Subcutaneous abdominal adipose tissue (tissue), 5 donors: ENCODE results near the gene JOSD2.

Experiments used
- H3K27ac ChIP-seq: one replicate; pipeline ENCODE4 v1.7.0; 2013; ENCODE audit warnings: low read depth, mild to moderate bottlenecking, inconsistent platforms, low read length, moderate library complexity
- H3K27me3 ChIP-seq, 5 donors: one replicate each; pipeline ENCODE4 v1.7.0; 2013; ENCODE audit warnings: low read length in 5 of 5, inconsistent platforms in 1 of 5; ENCODE audit not compliant: control insufficient read depth in 5 of 5, insufficient read depth in 4 of 5
- H3K36me3 ChIP-seq, 5 donors: one replicate each; pipeline ENCODE4 v1.7.0; 2013; ENCODE audit warnings: low read length in 5 of 5; ENCODE audit not compliant: control insufficient read depth in 5 of 5, insufficient read depth in 5 of 5
- H3K4me1 ChIP-seq, 5 donors: one replicate each; pipeline ENCODE4 v1.7.0; 2013; ENCODE audit warnings: low read length in 5 of 5, mild to moderate bottlenecking in 3 of 5, moderate library complexity in 1 of 5; ENCODE audit not compliant: control insufficient read depth in 5 of 5, insufficient read depth in 5 of 5
- H3K4me3 ChIP-seq, 5 donors: one replicate each; pipeline ENCODE4 v1.7.0; 2013; ENCODE audit warnings: low read length in 5 of 5, low read depth in 1 of 5
- H3K9ac ChIP-seq, 5 donors: one replicate each; pipeline ENCODE4 v1.7.0; 2013; ENCODE audit warnings: low read length in 5 of 5, mild to moderate bottlenecking in 4 of 5, moderate library complexity in 3 of 5
- H3K9me3 ChIP-seq, 5 donors: one replicate each; pipeline ENCODE4 v1.7.0; 2013; ENCODE audit warnings: low read length in 5 of 5; ENCODE audit not compliant: control insufficient read depth in 5 of 5
- donor health status: healthy.
- donor health status: healthy.
- donor health status: healthy.
- donor health status: healthy.
- donor health status: healthy.

The JOSD2 gene

GRCh38 chr19:50488389-50489194, 22.4 kb downstream of the JOSD2 start:
- Histone ChIP-seq H3K4me3 (no peak overlapping the region), H3K27ac (no peak overlapping the region), H3K36me3 (peaks cover 0 to 10% (median 0%) of the 10 kb centered on the region in 5 donors), H3K27me3 (peaks cover 14 to 43% (median 27%) of the 10 kb centered on the region in 5 donors), H3K9me3 (peaks cover 0 to 3% (median 0%) of the 10 kb centered on the region in 5 donors), H3K9ac (no peak overlapping the region), H3K4me1 (peaks cover 0 to 14% (median 4%) of the 10 kb centered on the region in 5 donors)

GRCh38 chr19:50486823-50487515, 24.0 kb downstream of the JOSD2 start:
- peaks cover 0 to 9% (median 4%) of the 10 kb centered on the region in 5 donors for H3K4me1 ChIP-seq
- no peak overlapping the region for H3K27ac ChIP-seq
- peaks cover 0 to 3% (median 0%) of the 10 kb centered on the region in 5 donors for H3K9me3 ChIP-seq
- H3K4me3 ChIP-seq = no peak overlapping the region
- no peak overlapping the region for H3K9ac ChIP-seq
- peaks cover 0 to 25% (median 14%) of the 10 kb centered on the region in 5 donors for H3K36me3 ChIP-seq
- H3K27me3 ChIP-seq = peaks cover 14 to 38% (median 23%) of the 10 kb centered on the region in 5 donors

- Histone ChIP-seq H3K9ac (no peak overlapping the region), H3K27me3 (peaks cover 7 to 26% (median 19%) of the 10 kb centered on the region in 5 donors), H3K4me1 (peaks cover 0 to 7% (median 0%) of the 10 kb centered on the region in 5 donors), H3K27ac (no peak overlapping the region), H3K4me3 (no peak overlapping the region), H3K36me3 (peaks cover 0 to 41% (median 29%) of the 10 kb centered on the region in 5 donors), H3K9me3 (peaks cover 0 to 1% (median 0%) of the 10 kb centered on the region in 5 donors)
These were observed 25.6 kb downstream of the JOSD2 start for GRCh38 chr19:50485284-50485955.

GRCh38 chr19:50482916-50483315, 28.1 kb downstream of the JOSD2 start:
- no peak overlapping the region for H3K27ac ChIP-seq
- H3K9ac ChIP-seq = peak overlapping the region in 1 of 5 donors; percentile 28
- H3K4me3 ChIP-seq = no peak overlapping the region
- H3K4me1 ChIP-seq = peaks cover 0 to 5% (median under 1%) of the 10 kb centered on the region in 5 donors
- peaks cover 4 to 12% (median 10%) of the 10 kb centered on the region in 5 donors for H3K27me3 ChIP-seq
- no peaks in the 10 kb centered on the region for H3K9me3 ChIP-seq
- peaks cover 0 to 56% (median 50%) of the 10 kb centered on the region in 5 donors for H3K36me3 ChIP-seq

GRCh38 chr19:50482271-50482855, 28.6 kb downstream of the JOSD2 start:
- H3K9me3 ChIP-seq = no peaks in the 10 kb centered on the region
- no peak overlapping the region for H3K9ac ChIP-seq
- H3K27ac ChIP-seq = no peak overlapping the region
- peaks cover 0 to 8% (median 6%) of the 10 kb centered on the region in 5 donors for H3K27me3 ChIP-seq
- no peak overlapping the region for H3K4me3 ChIP-seq
- peaks cover 0 to 56% (median 50%) of the 10 kb centered on the region in 5 donors for H3K36me3 ChIP-seq
- peaks cover 2 to 10% (median 6%) of the 10 kb centered on the region in 5 donors for H3K4me1 ChIP-seq

- peaks cover 3 to 18% (median 14%) of the 10 kb centered on the region in 5 donors for H3K4me1 ChIP-seq
- H3K9ac ChIP-seq = no peak overlapping the region
- H3K9me3 ChIP-seq = no peaks in the 10 kb centered on the region
- no peaks in the 10 kb centered on the region for H3K27me3 ChIP-seq
- no peak overlapping the region for H3K4me3 ChIP-seq
- H3K36me3 ChIP-seq = peaks cover 0 to 56% (median 50%) of the 10 kb centered on the region in 5 donors
- no peak overlapping the region for H3K27ac ChIP-seq
These were observed 29.4 kb downstream of the JOSD2 start for GRCh38 chr19:50481351-50482149.

- Histone ChIP-seq H3K27ac (no peak overlapping the region), H3K4me3 (no peak overlapping the region), H3K4me1 (peaks cover 3 to 21% (median 16%) of the 10 kb centered on the region in 5 donors), H3K9me3 (no peaks in the 10 kb centered on the region), H3K36me3 (peaks cover 0 to 56% (median 50%) of the 10 kb centered on the region in 5 donors), H3K9ac (no peak overlapping the region), H3K27me3 (no peaks in the 10 kb centered on the region)
These were observed 30.5 kb downstream of the JOSD2 start for GRCh38 chr19:50480281-50481111.

GRCh38 chr19:50479761-50480251, 31.2 kb downstream of the JOSD2 start:
- Histone ChIP-seq H3K9me3 (no peaks in the 10 kb centered on the region), H3K9ac (no peak overlapping the region), H3K27ac (no peak overlapping the region), H3K4me3 (no peak overlapping the region), H3K36me3 (peaks cover 0 to 54% (median 46%) of the 10 kb centered on the region in 5 donors), H3K27me3 (no peaks in the 10 kb centered on the region), H3K4me1 (peaks cover 3 to 21% (median 16%) of the 10 kb centered on the region in 5 donors)
